ENCODE measurements around the gene SPTLC3.

SPTLC3 gene

DNA sequence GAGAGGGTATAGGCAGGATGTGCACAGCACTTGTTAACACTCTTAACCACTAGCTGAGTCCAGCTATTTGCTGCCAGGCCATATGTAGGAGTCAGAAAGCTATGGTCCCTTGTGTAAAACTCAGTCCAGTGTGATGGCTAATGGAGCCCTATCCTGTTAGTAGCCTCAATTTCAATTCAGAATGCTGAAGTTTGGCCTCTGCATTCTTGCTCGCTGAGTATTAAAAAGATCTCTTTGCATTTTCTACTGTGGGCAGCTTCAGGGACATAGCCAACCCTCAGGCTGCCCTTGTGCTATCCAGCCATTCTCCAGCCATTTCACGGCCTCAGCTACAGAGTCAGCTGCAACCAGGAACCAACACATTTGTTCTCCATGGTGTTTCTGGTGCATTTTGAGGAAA lies 92.5 kb downstream of the SPTLC3 start:
- DNase-seq = no peak

- DNase-seq = no peak
Measured at GRCh38 chr20:13101706-13102105, 92.9 kb downstream of the SPTLC3 start.

GRCh38 chr20:13102237-13102636 lies 93.5 kb downstream of the SPTLC3 start:
- no peak for DNase-seq

GRCh38 chr20:13102694-13103093 lies 93.9 kb downstream of the SPTLC3 start:
- DNase-seq = no peak

DNA sequence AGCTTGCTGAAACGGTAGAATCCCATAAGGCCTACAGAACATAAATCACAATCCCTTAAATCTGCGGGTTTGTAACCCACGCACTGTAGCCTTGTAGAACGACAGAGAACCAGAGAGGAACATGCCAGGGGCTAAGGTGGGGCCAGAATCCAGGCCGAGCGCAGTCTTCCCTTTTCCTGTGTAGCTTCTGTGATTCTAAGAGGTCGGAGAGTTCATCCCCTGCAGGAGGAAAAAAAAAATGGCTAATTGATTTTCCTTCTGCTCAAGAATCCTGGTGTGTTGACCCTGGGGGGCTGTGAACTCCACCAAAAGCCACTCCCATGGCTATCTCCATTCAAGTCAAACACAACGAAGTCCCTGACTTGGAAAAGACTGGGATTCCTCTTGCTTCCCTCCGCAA lies 96.3 kb downstream of the SPTLC3 start:
- no peak for DNase-seq

DNA sequence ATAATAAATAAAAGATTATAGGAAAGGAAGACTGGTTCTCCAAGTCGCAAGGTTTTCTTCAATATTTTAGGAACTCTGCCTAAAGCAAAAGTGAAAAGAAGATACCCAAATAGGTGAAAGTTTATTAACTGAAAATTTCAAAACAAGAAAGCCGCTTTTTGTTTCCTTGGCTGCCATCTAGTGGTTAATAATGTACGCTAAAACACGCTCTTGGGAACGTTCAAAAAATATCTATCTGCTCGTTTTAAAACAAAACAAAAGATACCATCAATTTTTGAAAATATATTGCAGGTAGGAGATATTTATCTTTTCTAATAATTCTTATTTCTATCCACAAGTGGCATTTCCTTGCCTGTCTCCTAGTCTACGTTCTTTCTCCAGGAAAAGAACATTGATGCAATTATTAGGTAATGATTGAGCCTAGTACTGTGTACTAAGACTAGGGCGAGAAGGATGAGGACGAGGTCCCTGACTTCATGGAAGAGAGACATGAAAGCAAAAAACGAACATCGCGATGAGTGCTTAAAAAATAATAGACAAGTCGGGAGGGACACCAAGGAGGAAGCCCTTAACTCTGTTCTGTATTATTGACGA lies 97.2 kb downstream of the SPTLC3 start:
- DNase-seq = peak; percentile 50 to 73 (median 56)

GRCh38 chr20:13109658-13110057 lies 100.9 kb downstream of the SPTLC3 start:
- DNase-seq = no peak

- DNase-seq = no peak
Measured at GRCh38 chr20:13110796-13111195, 102.0 kb downstream of the SPTLC3 start.

DNA sequence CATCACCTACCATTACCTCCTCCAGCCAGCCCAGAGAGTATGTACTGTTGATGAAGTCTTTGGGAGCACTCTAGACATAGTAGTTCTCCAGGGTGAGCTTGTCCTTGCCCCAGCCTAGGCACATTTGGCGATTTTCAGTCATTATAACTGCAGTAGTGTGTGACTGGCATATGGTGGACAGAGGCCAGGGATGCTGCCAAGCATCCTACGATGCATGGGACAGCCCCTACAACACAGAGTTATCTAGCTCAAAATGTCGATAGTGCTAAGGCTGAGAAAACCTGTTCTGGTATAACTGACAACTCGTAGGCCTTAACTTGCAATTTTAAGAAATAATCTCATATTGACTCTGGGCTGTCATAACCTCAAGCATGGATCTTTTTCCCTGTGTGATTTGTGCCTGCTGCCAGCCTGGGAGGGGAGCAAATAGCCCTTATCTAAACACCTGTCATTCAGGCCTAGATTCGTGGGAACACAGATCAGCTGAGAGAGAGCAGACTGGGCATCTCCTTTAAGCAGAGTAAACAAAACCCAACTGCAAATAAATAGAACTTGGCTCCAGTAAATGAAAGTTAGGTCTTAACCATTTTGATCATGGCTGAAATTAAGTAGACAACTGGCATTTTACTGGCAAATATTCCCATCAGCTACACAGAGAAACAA lies 102.6 kb downstream of the SPTLC3 start:
- DNase-seq = no peak

DNA sequence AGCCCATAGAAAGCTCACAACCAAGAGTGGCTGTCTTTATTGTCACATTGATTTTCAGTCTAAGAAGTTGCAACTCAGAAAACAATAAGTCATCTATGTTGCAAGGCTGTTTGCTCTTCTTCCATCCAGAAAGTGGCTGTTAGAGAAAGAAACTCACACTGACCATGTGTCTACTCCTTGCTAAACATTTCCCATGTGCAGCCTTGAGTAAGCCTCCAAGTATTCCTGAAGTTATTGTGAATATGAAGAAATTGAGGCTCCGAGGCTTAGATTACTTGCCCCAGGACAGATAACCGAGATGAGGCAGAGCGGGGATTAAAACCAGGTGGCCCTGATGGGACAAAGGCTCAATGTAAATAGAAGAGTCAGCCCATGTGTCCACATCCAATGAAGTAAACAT lies 105.0 kb downstream of the SPTLC3 start:
- DNase-seq = no peak

DNA sequence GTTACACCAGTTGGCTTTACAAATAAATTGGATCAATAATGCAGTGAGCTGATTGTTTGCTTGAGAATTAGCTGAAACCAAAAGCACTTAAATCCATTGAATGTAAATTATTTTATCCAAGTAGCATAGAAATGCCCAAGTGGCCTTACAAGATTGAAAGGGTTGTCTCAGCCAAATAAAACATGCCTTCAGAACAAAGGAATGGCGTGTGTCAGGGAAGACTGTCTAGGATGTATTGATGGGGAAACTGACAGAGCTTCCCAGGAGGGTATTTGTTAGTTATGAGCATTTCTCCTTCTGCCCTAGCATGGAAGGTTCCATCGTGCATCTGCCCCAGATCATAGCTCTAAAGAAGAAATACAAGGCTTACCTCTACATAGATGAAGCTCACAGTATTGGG lies 108.4 kb downstream of the SPTLC3 start:
- DNase-seq = no peak

GRCh38 chr20:13118676-13119075 lies 109.9 kb downstream of the SPTLC3 start:
- DNase-seq = peak in 1 of 4 experiments; percentile 5

GRCh38 chr20:13119583-13119982 lies 110.8 kb downstream of the SPTLC3 start:
- DNase-seq = peak; percentile 60 to 80 (median 70)

GRCh38 chr20:13120471-13120870 lies 111.7 kb downstream of the SPTLC3 start:
- DNase-seq = no peak

DNA sequence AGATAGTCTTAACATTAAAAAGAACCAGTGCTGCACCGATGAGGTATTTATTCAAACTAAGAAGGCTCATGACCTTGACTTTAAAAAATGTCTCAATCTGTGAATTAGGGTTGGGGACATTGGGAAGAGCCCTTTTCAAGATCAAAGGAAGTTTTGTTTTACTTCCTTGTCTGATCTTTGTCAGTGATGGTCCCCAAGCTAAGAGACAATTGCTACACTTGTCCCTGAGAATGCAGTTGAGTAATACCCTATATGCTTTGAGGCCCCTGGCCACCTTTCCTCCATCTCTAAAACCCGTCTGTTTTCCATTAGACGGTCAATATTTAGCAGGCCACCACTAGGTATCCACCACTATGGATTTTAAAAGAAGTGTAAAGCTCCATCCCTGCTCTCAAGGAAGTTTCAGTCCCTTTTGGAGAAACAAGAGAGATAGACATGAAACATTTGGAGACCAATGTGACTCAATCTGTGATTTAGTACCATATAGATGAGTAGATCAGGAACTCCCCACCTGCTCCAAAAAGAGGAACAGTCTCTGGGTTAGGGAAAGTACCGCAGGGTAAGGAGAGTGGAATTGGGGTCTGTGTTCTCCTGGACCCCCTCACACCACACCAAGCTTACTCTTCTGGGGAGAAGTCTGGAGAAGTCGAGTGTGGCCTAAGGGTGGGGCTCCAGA lies 113.2 kb downstream of the SPTLC3 start:
- no peak for DNase-seq

DNA sequence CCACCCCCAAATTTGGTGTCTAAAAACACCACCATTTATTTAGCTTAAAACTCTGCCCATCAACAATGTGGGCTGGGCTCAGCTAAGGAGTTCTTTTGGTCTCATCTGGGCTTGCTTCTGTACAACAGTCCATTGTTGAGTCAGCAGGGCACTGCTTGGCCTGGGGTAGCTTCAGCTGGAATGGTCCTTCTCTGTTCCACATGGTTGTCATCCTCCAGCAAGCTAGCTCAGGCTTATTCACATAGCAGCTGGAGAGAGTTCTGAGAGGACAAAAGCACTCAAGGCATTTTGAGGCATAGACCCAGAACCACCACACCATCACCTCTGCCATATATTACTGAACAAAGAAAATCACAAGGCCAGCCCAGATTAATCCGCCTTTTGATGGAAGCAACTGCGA lies 116.7 kb downstream of the SPTLC3 start:
- DNase-seq = no peak

- DNase-seq = no peak
Measured at GRCh38 chr20:13128173-13128572, 119.4 kb downstream of the SPTLC3 start.

- DNase-seq = no peak
Measured at GRCh38 chr20:13130061-13130706, 121.4 kb downstream of the SPTLC3 start.

- peak in 1 of 4 experiments; percentile 3 for DNase-seq
Measured at GRCh38 chr20:13130707-13131103, 121.9 kb downstream of the SPTLC3 start.

DNA sequence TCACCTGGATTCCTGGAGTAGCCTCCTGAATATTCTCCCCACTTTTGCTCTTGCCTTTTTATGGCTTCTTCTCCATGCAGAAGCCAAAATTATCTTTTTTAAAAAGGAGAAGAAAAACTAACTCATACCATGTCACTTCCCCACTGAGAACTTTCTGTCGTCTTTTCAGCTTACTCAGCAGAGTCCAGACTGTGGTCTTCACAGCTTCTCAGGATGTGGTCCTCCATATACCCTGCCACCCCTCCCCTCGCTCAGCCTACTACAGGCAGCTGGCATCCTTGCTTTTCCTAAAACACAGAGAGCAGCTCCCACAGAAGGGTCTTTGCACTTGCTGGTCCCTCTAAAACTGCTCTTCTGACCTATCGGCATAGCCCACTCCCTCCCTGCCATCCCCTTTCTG lies 122.9 kb downstream of the SPTLC3 start:
- peak in 3 of 4 experiments; percentile 27 to 58 (median 48) for DNase-seq

GRCh38 chr20:13139459-13140150 lies 130.8 kb downstream of the SPTLC3 start:
- no peak for DNase-seq

DNA sequence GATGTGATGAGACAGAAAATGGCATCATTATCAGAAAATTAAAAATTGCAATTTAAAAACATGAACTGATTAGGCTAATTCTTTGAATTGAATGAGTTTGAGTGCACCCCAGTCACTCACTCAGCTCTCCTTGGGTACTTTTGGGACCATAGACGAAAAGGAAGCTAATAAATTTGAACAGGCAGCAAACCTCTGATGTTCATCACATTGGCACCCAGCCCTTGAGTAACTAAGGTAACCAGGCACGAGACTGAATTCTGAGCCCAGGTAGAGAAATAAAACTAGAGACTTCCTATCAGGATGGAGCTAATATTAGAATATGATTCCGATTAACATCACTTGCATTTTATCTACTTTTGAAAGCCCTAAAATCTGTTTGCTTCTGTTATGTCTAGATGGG lies 131.4 kb downstream of the SPTLC3 start:
- no peak for DNase-seq

- no peak for DNase-seq
Measured at GRCh38 chr20:13140775-13141174, 132.0 kb downstream of the SPTLC3 start.
